Uterus (tissue), 2 donors: ENCODE data around the gene TMEM131.

Source experiments
- CTCF ChIP-seq, 4 experiments: fragments of 200-600 bp in 2 of 4; fragments of 450-650 bp in 2 of 4; sonication (generic) in 2 of 4; IDR thresholded peaks; one replicate each; pipeline ENCODE4 v1.5.1; 2016 to 2019; ENCODE audit warnings: antibody characterized with exemption in 4 of 4, mild to moderate bottlenecking in 2 of 4, moderate library complexity in 1 of 4
- POLR2A ChIP-seq, 2 donors: fragments of 450-650 bp; IDR thresholded peaks; one replicate each; pipeline ENCODE4 v1.6.1; 2016; ENCODE audit warnings: antibody characterized with exemption in 2 of 2, mild to moderate bottlenecking in 1 of 2, moderate library complexity in 1 of 2

- TF ChIP-seq CTCF (IDR thresholded peaks at IDR 0.05) (no peak), POLR2A (IDR thresholded peaks at IDR 0.05) (no peak)
Observed at GRCh38 chr2:98029718-98030222, 34.0 kb upstream of the TMEM131 start.
